GM18909 (cell line): ENCODE measurements around the gene OR52N4.
"Not testable (repeated sequence)": the region's sequence is repeated elsewhere in the genome, so short reads cannot be mapped to it uniquely, and the experiment has no call there.

Experiments used
- ATAC-seq: cut with Tn5 transposase; IDR thresholded peaks from one replicate; pipeline ENCODE4 v1.9.1; 2021; ENCODE audit warnings: mild to moderate bottlenecking; ENCODE audit not compliant: unreplicated experiment, poor library complexity

OR52N4 gene

GRCh38 chr11:5753943-5754342, at the start of gene OR52N4:
Gene OR52N4, plus strand, starts transcription at chr11:5754243. Its CDS starts 498 bp downstream, at chr11:5754741.
- no peak for ATAC-seq

- ATAC-seq, result no peak
These were observed 48.4 kb upstream of the OR52N4 start for GRCh38 chr11:5705688-5706087.

- no peak for ATAC-seq
These were observed 41.5 kb upstream of the OR52N4 start for GRCh38 chr11:5712507-5712906.

- no peak for ATAC-seq
These were observed 40.3 kb upstream of the OR52N4 start for GRCh38 chr11:5713695-5714094.

GRCh38 chr11:5716518-5716917, 37.5 kb upstream of the OR52N4 start:
- ATAC-seq, result not testable (repeated sequence)

- no peak for ATAC-seq
These were observed 34.1 kb upstream of the OR52N4 start for GRCh38 chr11:5719703-5720495.

- ATAC-seq, result no peak
These were observed 31.4 kb upstream of the OR52N4 start for GRCh38 chr11:5722622-5723021.

GRCh38 chr11:5726351-5726750, 27.7 kb upstream of the OR52N4 start:
- ATAC-seq, result no peak

GRCh38 chr11:5727691-5728090, 26.4 kb upstream of the OR52N4 start:
- ATAC-seq, result no peak

- ATAC-seq, result no peak
These were observed 17.6 kb upstream of the OR52N4 start, which contains the start of gene OR56B1 for GRCh38 chr11:5736396-5736795. Gene OR56B1, plus strand, starts transcription at chr11:5736448. Its CDS starts 69 bp downstream, at chr11:5736517.

GRCh38 chr11:5737091-5737490, 17.0 kb upstream of the OR52N4 start:
- no peak for ATAC-seq

- no peak for ATAC-seq
These were observed 16.2 kb upstream of the OR52N4 start for GRCh38 chr11:5737670-5738392.

- ATAC-seq, result no peak
These were observed 15.6 kb upstream of the OR52N4 start for GRCh38 chr11:5738431-5738830.

GRCh38 chr11:5746614-5747013, 7.4 kb upstream of the OR52N4 start:
- no peak for ATAC-seq

GRCh38 chr11:5749836-5750235, 4.2 kb upstream of the OR52N4 start:
- no peak for ATAC-seq

GRCh38 chr11:5767056-5767455, 13.0 kb downstream of the OR52N4 start:
- no peak for ATAC-seq

GRCh38 chr11:5783255-5783654, 29.2 kb downstream of the OR52N4 start, which contains the start of gene OR52N5:
Gene OR52N5, minus strand, starts transcription at chr11:5783355. Its CDS starts 4,721 bp downstream, at chr11:5778634.
- no peak for ATAC-seq

- ATAC-seq, result no peak
These were observed 37.1 kb downstream of the OR52N4 start, which contains the start of gene OR52N1 for GRCh38 chr11:5791165-5791564. Gene OR52N1, minus strand, starts transcription at chr11:5791265. Its CDS starts 2,449 bp downstream, at chr11:5788816.

GRCh38 chr11:5796541-5796940, 42.5 kb downstream of the OR52N4 start:
- no peak for ATAC-seq

- no peak for ATAC-seq
These were observed 49.9 kb downstream of the OR52N4 start for GRCh38 chr11:5803982-5804381.
